Kidney (tissue), 14 donors: ENCODE measurements around the gene UTS2B. TPM values are rescaled to one million over a fixed set of nuclear protein-coding genes. Genes with fewer than 3 reads are reported as not detected.

Source experiments
- DNase-seq, 5 donors: peaks; one replicate each; pipeline ENCODE4 v3.0.0-alpha.2; 2013 to 2020
- FAIRE-seq: peaks from 2 replicates; lab custom pipeline; 2012; peaks lifted over from hg19 to GRCh38; lab: Jason Lieb, UNC
- H3K27ac ChIP-seq, 2 donors: one replicate each; pipeline ENCODE4 v1.7.0; 2013; ENCODE audit warnings: low read depth in 2 of 2, low read length in 2 of 2, inconsistent platforms in 1 of 2
- H3K27me3 ChIP-seq: one replicate; pipeline ENCODE4 v1.7.1; 2013; ENCODE audit warnings: low read length, inconsistent platforms; ENCODE audit not compliant: control insufficient read depth, insufficient read depth
- H3K36me3 ChIP-seq, 3 donors: one replicate each; pipeline versions ENCODE4 v1.7.0 to v1.7.1; 2013; ENCODE audit warnings: low read length in 3 of 3, control low read depth in 1 of 3, inconsistent platforms in 1 of 3; ENCODE audit not compliant: insufficient read depth in 3 of 3, control insufficient read depth in 2 of 3
- H3K4me1 ChIP-seq, 3 donors: one replicate each; pipeline versions ENCODE4 v1.7.0 to v1.7.1; 2013; ENCODE audit warnings: low read length in 3 of 3, inconsistent platforms in 1 of 3, low read depth in 1 of 3; ENCODE audit not compliant: control insufficient read depth in 2 of 3, insufficient read depth in 2 of 3
- H3K4me3 ChIP-seq, 3 donors: one replicate each; pipeline versions ENCODE4 v1.7.0 to v1.8.1; 2013; ENCODE audit warnings: low read length in 3 of 3, control low read depth in 1 of 3, inconsistent platforms in 1 of 3
- H3K9ac ChIP-seq, 3 donors: one replicate each; pipeline versions ENCODE4 v1.7.0 to v1.7.1; 2013; ENCODE audit warnings: low read length in 3 of 3, control low read depth in 1 of 3, inconsistent platforms in 1 of 3
- H3K9me3 ChIP-seq, 3 donors: one replicate each; pipeline versions ENCODE4 v1.7.0 to v1.7.1; 2013; ENCODE audit warnings: low read length in 3 of 3, control low read depth in 1 of 3, inconsistent platforms in 1 of 3; ENCODE audit not compliant: control insufficient read depth in 2 of 3, insufficient read depth in 1 of 3
- intact Hi-C: fragments of 100-400 bp; cut with DNase I; formaldehyde crosslinking; loops from one replicate; pipeline ENCODE4 v1.11.1; 2022
- polyA plus RNA-seq: library from polyadenylated mRNA; stranded (reverse); fragments of 350-450 nt; fragmentation: Illumina TruSeq; extraction: RNeasy Lipid Tissue Mini Kit (QIAGEN cat#74804); gene quantifications from one replicate; pipeline ENCODE4 v1.2.3, GENCODE V29; 2014; ENCODE audit warnings: low read depth, low replicate concordance; ENCODE audit not compliant: insufficient read depth
- total RNA-seq: library from RNA; stranded (reverse); fragmentation: NEBNext Ultra II Directional; extraction: Animal tissue kit (Norgen Biotek cat#: 25700); gene quantifications from one replicate; pipeline ENCODE4 v1.2.1, GENCODE V29; 2021
- TF ChIP-seq, protein P1 (sequence below): IDR thresholded peaks from 3 replicates; pipeline ENCODE4 v1.5.1; 2012; ENCODE audit warnings: mild to moderate bottlenecking, moderate library complexity, borderline replicate concordance; ENCODE audit not compliant: insufficient read depth; ENCODE audit errors: extremely low read depth
- donor health status: control.
- donor health status: control.
- donor health status: control.
- donor health status: control.
- donor health status: control.
- donor health status: DM: yes; HTN: yes; CAD: no.
- donor health status: Normal renal cell carcinoma (clear cell type).

UTS2B gene
- total and polyA plus RNA-seq, 2 donors from 2014 or later: 0.41 TPM; not detected in 1

DNA sequence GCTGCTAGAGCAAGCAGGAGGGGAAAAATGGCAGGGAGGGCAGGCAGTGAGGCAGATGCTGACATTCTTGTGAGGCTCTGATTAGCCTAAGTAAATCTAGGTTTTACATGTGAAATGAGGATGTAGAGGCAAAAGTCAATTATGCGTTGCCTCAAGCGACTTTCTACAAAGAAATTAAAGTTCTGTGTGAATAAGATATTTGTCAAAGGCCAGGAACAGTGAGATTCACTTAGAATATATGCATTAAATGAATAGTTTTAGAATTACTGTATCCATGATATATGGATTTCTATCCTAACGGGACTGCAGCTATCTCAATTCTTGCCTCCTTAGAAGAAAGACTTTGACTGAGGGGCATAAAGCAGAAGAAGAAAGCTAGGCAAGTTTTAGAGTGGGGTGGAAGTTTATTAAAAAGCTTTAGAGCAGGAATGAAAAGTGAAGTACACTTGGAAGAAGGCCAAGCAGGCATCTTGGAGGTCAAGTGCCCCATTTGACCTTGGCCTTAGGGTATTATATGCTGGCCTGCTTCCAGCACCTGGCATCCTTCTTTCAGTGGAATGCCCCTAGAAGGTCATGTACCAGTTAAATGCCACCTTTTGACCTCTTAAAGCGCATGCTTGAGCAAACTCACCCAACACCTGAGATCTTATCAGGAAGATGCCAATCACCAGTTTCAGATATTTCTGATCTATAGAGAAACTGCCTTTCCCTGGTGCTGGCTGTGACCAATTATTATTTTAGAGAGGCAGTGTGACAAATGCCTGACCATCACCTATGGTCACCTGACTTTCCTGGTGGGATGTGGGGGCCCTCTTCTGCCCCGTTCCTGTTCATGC is 93.1 kb downstream of the UTS2B start:
- FAIRE-seq (no peak), DNase-seq (no peak)
- Histone ChIP-seq H3K4me1 (no peaks in the 10 kb centered on the region), H3K9ac (no peak overlapping the region), H3K9me3 (no peaks in the 10 kb centered on the region), H3K27ac (no peak overlapping the region), H3K4me3 (no peak overlapping the region), H3K27me3 (no peaks in the 10 kb centered on the region), H3K36me3 (no peaks in the 10 kb centered on the region)
- intact Hi-C loops: loop anchor here (10.0 kb wide), 1 partner anchor 148 kb away; no protein-coding TSS in a partner anchor
- TF ChIP-seq, protein P1, sequence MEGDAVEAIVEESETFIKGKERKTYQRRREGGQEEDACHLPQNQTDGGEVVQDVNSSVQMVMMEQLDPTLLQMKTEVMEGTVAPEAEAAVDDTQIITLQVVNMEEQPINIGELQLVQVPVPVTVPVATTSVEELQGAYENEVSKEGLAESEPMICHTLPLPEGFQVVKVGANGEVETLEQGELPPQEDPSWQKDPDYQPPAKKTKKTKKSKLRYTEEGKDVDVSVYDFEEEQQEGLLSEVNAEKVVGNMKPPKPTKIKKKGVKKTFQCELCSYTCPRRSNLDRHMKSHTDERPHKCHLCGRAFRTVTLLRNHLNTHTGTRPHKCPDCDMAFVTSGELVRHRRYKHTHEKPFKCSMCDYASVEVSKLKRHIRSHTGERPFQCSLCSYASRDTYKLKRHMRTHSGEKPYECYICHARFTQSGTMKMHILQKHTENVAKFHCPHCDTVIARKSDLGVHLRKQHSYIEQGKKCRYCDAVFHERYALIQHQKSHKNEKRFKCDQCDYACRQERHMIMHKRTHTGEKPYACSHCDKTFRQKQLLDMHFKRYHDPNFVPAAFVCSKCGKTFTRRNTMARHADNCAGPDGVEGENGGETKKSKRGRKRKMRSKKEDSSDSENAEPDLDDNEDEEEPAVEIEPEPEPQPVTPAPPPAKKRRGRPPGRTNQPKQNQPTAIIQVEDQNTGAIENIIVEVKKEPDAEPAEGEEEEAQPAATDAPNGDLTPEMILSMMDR: no peak

DNA sequence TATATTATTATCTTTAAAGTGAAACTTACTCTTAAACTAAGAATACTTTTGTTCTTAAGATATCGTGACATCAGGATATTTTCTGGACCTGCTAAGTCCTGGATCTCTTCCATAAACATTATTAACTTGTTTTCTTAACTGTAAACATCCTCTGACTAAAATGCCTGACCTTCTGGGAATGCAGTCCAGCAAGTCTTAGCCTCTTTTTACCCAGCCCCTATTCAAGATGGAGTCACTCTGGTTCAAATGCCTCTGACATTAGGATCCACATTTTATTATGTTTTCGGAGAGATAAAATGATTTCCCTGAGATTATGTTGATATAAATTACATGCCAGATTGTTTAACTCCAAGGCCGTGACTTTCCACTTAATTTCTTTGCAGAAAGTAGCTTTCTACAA is 93.7 kb downstream of the UTS2B start:
- DNase-seq (peak in 2 of 5 donors; percentile 36 to 65), FAIRE-seq (no peak)
- H3K4me1 ChIP-seq: no peaks in the 10 kb centered on the region
- intact Hi-C loops: loop anchor here (10.0 kb wide), 1 partner anchor 148 kb away; no protein-coding TSS in a partner anchor
- no peaks in the 10 kb centered on the region for H3K9me3 ChIP-seq
- TF ChIP-seq, protein P1: no peak
- no peak overlapping the region for H3K27ac ChIP-seq
- no peak overlapping the region for H3K9ac ChIP-seq
- H3K4me3 ChIP-seq: no peak overlapping the region
- H3K27me3 ChIP-seq: no peaks in the 10 kb centered on the region
- H3K36me3 ChIP-seq: no peaks in the 10 kb centered on the region

DNA sequence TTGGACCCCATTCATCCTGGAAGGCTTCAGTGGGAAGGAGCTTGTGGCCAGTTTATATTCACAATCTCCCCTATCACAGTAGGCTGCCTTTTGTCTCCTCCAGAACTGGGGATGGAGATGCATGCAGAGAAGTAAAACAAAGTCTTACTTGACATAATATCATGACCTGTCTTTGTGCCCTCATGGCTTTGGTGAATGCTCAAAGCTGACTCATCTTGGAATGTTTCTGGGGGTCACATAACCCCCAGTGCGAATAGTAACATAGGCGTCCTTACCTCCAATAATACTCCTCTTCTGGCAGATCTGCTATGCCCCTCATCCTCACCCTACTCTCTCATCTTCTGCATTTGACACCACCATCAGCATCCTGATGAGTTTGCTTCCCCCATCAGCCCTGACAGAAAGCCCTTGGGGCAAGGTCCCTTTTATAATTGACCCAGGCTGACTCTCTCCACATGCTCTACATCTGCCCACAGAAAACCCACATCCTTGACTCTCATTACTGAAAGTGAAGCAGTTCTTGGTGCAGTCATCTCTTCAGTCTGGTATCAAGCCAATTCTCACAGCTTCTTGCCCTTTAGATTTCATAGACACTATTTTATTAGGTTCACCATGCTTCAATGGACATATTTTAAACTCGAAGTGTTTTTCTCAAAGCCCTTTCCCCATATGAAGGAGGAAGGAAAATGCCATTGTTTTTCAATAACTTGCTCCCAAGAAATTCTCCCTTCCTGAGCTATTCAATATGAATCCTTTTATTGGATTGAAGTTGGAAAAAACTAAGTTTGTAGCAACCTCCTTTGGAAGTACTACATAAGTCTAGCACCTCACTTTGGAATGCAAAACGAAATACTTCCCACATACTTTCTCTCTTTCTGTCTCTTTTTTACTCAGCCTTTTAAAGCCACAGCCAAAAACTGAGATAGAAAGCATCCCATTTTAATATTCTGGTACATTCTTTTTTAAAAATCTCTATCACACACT is 94.7 kb downstream of the UTS2B start:
- H3K36me3 ChIP-seq: no peaks in the 10 kb centered on the region
- no peak overlapping the region for H3K4me3 ChIP-seq
- no peak overlapping the region for H3K9ac ChIP-seq
- no peaks in the 10 kb centered on the region for H3K9me3 ChIP-seq
- TF ChIP-seq, protein P1: no peak
- H3K27me3 ChIP-seq: no peaks in the 10 kb centered on the region
- FAIRE-seq (no peak), DNase-seq (peak in 1 of 5 donors; percentile 14)
- H3K27ac ChIP-seq: no peak overlapping the region
- H3K4me1 ChIP-seq: no peaks in the 10 kb centered on the region
- intact Hi-C loops: loop anchor here (10.0 kb wide), 1 partner anchor 149 kb away; no protein-coding TSS in a partner anchor
